Mesenchymal stem cell (in vitro differentiated cells and primary cell): Measurements from ENCODE around the gene FMN2.

Experiments
- DNase-seq: peaks from one replicate; pipeline ENCODE4 v3.0.0-alpha.2; 2013
- H2AFZ ChIP-seq: one replicate; pipeline ENCODE4 v1.6.1; 2013; ENCODE audit warnings: low read depth, mild to moderate bottlenecking, control low read depth, inconsistent platforms, low read length, moderate library complexity
- H2AK5ac ChIP-seq: 2 replicates; pipeline ENCODE4 v1.6.1; 2013; ENCODE audit warnings: low read length, moderate library complexity, mild to moderate bottlenecking, inconsistent platforms; ENCODE audit not compliant: severe bottlenecking
- H2BK120ac ChIP-seq: one replicate; pipeline ENCODE4 v1.6.1; 2013; ENCODE audit warnings: low read depth, mild to moderate bottlenecking, inconsistent platforms, low read length, moderate library complexity
- H2BK12ac ChIP-seq, 2 experiments: one replicate each; pipeline ENCODE4 v1.6.1; 2013; ENCODE audit warnings: inconsistent platforms in 2 of 2, low read length in 2 of 2, mild to moderate bottlenecking in 2 of 2, moderate library complexity in 2 of 2, control low read depth in 1 of 2
- H2BK15ac ChIP-seq: one replicate; pipeline ENCODE4 v1.6.1; 2013; ENCODE audit warnings: mild to moderate bottlenecking, low read depth, inconsistent platforms; ENCODE audit not compliant: poor library complexity, severe bottlenecking
- H2BK5ac ChIP-seq: 2 replicates; pipeline ENCODE4 v1.6.1; 2013; ENCODE audit warnings: low read depth, mild to moderate bottlenecking, low read length, control low read depth, inconsistent platforms; ENCODE audit not compliant: poor library complexity, severe bottlenecking
- H3K14ac ChIP-seq, 2 experiments: one replicate each; pipeline ENCODE4 v1.6.1; 2013; ENCODE audit warnings: inconsistent platforms in 2 of 2, low read length in 2 of 2, control low read depth in 1 of 2, mild to moderate bottlenecking in 1 of 2, moderate library complexity in 1 of 2
- H3K18ac ChIP-seq, 2 experiments: one replicate each; pipeline ENCODE4 v1.6.1; 2013; ENCODE audit warnings: inconsistent platforms in 2 of 2, low read length in 2 of 2, control low read depth in 1 of 2, low read depth in 1 of 2, mild to moderate bottlenecking in 1 of 2
- H3K23ac ChIP-seq, 2 experiments: one replicate each; pipeline ENCODE4 v1.6.1; 2013; ENCODE audit warnings: inconsistent platforms in 2 of 2, low read length in 2 of 2, mild to moderate bottlenecking in 2 of 2, moderate library complexity in 2 of 2, control low read depth in 1 of 2
- H3K27ac ChIP-seq: 2 replicates; pipeline ENCODE4 v1.5.1; 2013; ENCODE audit warnings: mild to moderate bottlenecking, moderate library complexity, low read length, control low read depth, inconsistent platforms; ENCODE audit not compliant: poor library complexity, severe bottlenecking
- H3K27me3 ChIP-seq, 2 experiments: 2 replicates each; pipeline versions ENCODE4 v1.6.1 to v1.7.0; 2013; ENCODE audit warnings: low read length in 2 of 2, mild to moderate bottlenecking in 2 of 2, moderate library complexity in 2 of 2, control low read depth in 1 of 2, inconsistent platforms in 1 of 2; ENCODE audit not compliant: control insufficient read depth in 1 of 2, insufficient read depth in 1 of 2
- H3K36me3 ChIP-seq, 2 experiments: 2 replicates each; pipeline versions ENCODE4 v1.6.1 to v1.7.0; 2013; ENCODE audit warnings: low read length in 2 of 2, control low read depth in 1 of 2, inconsistent platforms in 1 of 2, low read depth in 1 of 2, mild to moderate bottlenecking in 1 of 2; ENCODE audit not compliant: insufficient read depth in 2 of 2, control insufficient read depth in 1 of 2
- H3K4ac ChIP-seq, 2 experiments: one replicate each; pipeline ENCODE4 v1.6.1; 2013; ENCODE audit warnings: inconsistent platforms in 2 of 2, low read length in 2 of 2, mild to moderate bottlenecking in 2 of 2, moderate library complexity in 2 of 2, control low read depth in 1 of 2, low read depth in 1 of 2
- H3K4me1 ChIP-seq: 2 replicates; pipeline ENCODE4 v1.6.1; 2013; ENCODE audit warnings: low read depth, low read length, control low read depth; ENCODE audit not compliant: control insufficient read depth, insufficient read depth
- H3K4me2 ChIP-seq: 2 replicates; pipeline ENCODE4 v1.6.1; 2013; ENCODE audit warnings: low read length, mild to moderate bottlenecking, inconsistent platforms; ENCODE audit not compliant: poor library complexity, severe bottlenecking
- H3K4me3 ChIP-seq, 2 experiments: 2 replicates each; pipeline versions ENCODE4 v1.5.1 to v1.7.0; 2013; ENCODE audit warnings: low read length in 2 of 2, mild to moderate bottlenecking in 2 of 2, control low read depth in 1 of 2, low read depth in 1 of 2; ENCODE audit not compliant: insufficient read depth in 1 of 2
- H3K79me1 ChIP-seq: replicated peaks from 2 replicates; pipeline ENCODE4 v1.6.1; 2013; ENCODE audit warnings: mild to moderate bottlenecking, control low read depth, low read length, inconsistent platforms; ENCODE audit not compliant: poor library complexity, severe bottlenecking
- H3K9ac ChIP-seq: 2 replicates; pipeline ENCODE4 v1.7.0; 2013; ENCODE audit warnings: mild to moderate bottlenecking, low read length, moderate library complexity
- H3K9me3 ChIP-seq: 2 replicates; pipeline ENCODE4 v1.7.0; 2013; ENCODE audit warnings: mild to moderate bottlenecking, low read length; ENCODE audit not compliant: control insufficient read depth
- H4K8ac ChIP-seq: one replicate; pipeline ENCODE4 v1.6.1; 2013; ENCODE audit warnings: inconsistent platforms, mild to moderate bottlenecking, low read length, moderate library complexity
- H4K91ac ChIP-seq: one replicate; pipeline ENCODE4 v1.6.1; 2013; ENCODE audit warnings: mild to moderate bottlenecking, low read length, inconsistent platforms
- WGBS: methylation state at CpG from one replicate; pipeline ENCODE4 v1.1.7; 2013; ENCODE audit warnings: mixed read lengths; 5-methylcytosine and 5-hydroxymethylcytosine counted together

FMN2 gene

GRCh38 chr1:240501115-240501514 is 409.4 kb downstream of the FMN2 start:
- Histone ChIP-seq H3K9me3 (no peaks in the 10 kb centered on the region), H3K9ac (no peak overlapping the region), H3K27ac (no peak overlapping the region), H3K14ac (no peak overlapping the region), H4K8ac (no peak overlapping the region), H3K4me2 (no peak overlapping the region), H4K91ac (no peak overlapping the region), H3K4ac (no peak overlapping the region), H3K4me3 (no peak overlapping the region), H3K18ac (no peak overlapping the region), H3K27me3 (no peaks in the 10 kb centered on the region), H3K79me1 (no peaks in the 10 kb centered on the region), H3K23ac (no peak overlapping the region), H2AK5ac (no peak overlapping the region), H2BK120ac (no peak overlapping the region), H2AFZ (no peak overlapping the region), H2BK15ac (no peak overlapping the region), H3K4me1 (peaks cover 1% of the 10 kb centered on the region), H2BK5ac (no peak overlapping the region), H2BK12ac (no peak overlapping the region), H3K36me3 (peaks cover 0 to 12% of the 10 kb centered on the region in 2 experiments)
- peak; percentile 10 for DNase-seq
- WGBS = 96% methylated on average over 1 of the region's 2 CpGs

- H3K18ac ChIP-seq = no peak overlapping the region
- H2BK5ac ChIP-seq = no peak overlapping the region
- no peak overlapping the region for H3K4me2 ChIP-seq
Observed at GRCh38 chr1:240503036-240503435, 411.4 kb downstream of the FMN2 start.

GRCh38 chr1:240503558-240503957 is 411.9 kb downstream of the FMN2 start:
- Histone ChIP-seq H3K9me3 (no peaks in the 10 kb centered on the region), H3K23ac (no peak overlapping the region), H3K14ac (no peak overlapping the region), H3K27ac (no peak overlapping the region), H3K4me2 (no peak overlapping the region), H2AK5ac (no peak overlapping the region), H2BK15ac (no peak overlapping the region), H3K79me1 (no peaks in the 10 kb centered on the region), H2BK120ac (no peak overlapping the region), H3K4me3 (no peak overlapping the region), H4K91ac (no peak overlapping the region), H3K4ac (no peak overlapping the region), H2BK5ac (no peak overlapping the region), H3K4me1 (peaks cover 1% of the 10 kb centered on the region), H4K8ac (no peak overlapping the region), H3K9ac (no peak overlapping the region), H3K18ac (no peak overlapping the region), H3K27me3 (no peaks in the 10 kb centered on the region), H2AFZ (no peak overlapping the region), H2BK12ac (no peak overlapping the region), H3K36me3 (peaks cover 0 to 8% of the 10 kb centered on the region in 2 experiments)
- no CpG with 5 or more reads among the region's 1 CpG for whole genome bisulfite sequencing
- DNase-seq = no peak

More at GRCh38 chr1:240503036-240503435, 411.4 kb downstream of the FMN2 start:
- no peak overlapping the region for H3K14ac ChIP-seq
- H2BK15ac ChIP-seq = no peak overlapping the region
- H3K27me3 ChIP-seq = no peaks in the 10 kb centered on the region
- no peak for DNase-seq
- no peak overlapping the region for H4K8ac ChIP-seq
- H2AK5ac ChIP-seq = no peak overlapping the region
- peaks cover 0 to 8% of the 10 kb centered on the region in 2 experiments for H3K36me3 ChIP-seq
- H2BK120ac ChIP-seq = no peak overlapping the region
- H3K79me1 ChIP-seq = no peaks in the 10 kb centered on the region
- H2AFZ ChIP-seq = no peak overlapping the region
- no peak overlapping the region for H3K9ac ChIP-seq
- H3K27ac ChIP-seq = no peak overlapping the region
- no peak overlapping the region for H3K4ac ChIP-seq
- H3K4me1 ChIP-seq = peaks cover 1% of the 10 kb centered on the region
- H3K4me3 ChIP-seq = no peak overlapping the region
- no peaks in the 10 kb centered on the region for H3K9me3 ChIP-seq
- no peak overlapping the region for H3K23ac ChIP-seq
- H4K91ac ChIP-seq = no peak overlapping the region
- 91% methylated on average over 4 of the region's 4 CpGs for WGBS
- H2BK12ac ChIP-seq = no peak overlapping the region

GRCh38 chr1:240506176-240506575 is 414.5 kb downstream of the FMN2 start:
- H4K91ac ChIP-seq = no peak overlapping the region
- no peaks in the 10 kb centered on the region for H3K79me1 ChIP-seq
- no peak overlapping the region for H2BK12ac ChIP-seq
- H3K4me3 ChIP-seq = no peak overlapping the region
- H3K9ac ChIP-seq = no peak overlapping the region
- H3K23ac ChIP-seq = no peak overlapping the region
- H3K9me3 ChIP-seq = no peaks in the 10 kb centered on the region
- no peak overlapping the region for H3K4me2 ChIP-seq
- H3K18ac ChIP-seq = no peak overlapping the region
- H3K14ac ChIP-seq = no peak overlapping the region
- H3K27me3 ChIP-seq = no peaks in the 10 kb centered on the region
- no peak overlapping the region for H2BK15ac ChIP-seq
- no peak overlapping the region for H3K4ac ChIP-seq
- no peak overlapping the region for H2AFZ ChIP-seq
- H4K8ac ChIP-seq = no peak overlapping the region
- H3K27ac ChIP-seq = no peak overlapping the region
- no peak overlapping the region for H2BK120ac ChIP-seq
- no peak for DNase-seq
- H3K4me1 ChIP-seq = peaks cover 1% of the 10 kb centered on the region
- 96% methylated on average over 3 of the region's 4 CpGs for WGBS
- H2AK5ac ChIP-seq = no peak overlapping the region
- H2BK5ac ChIP-seq = no peak overlapping the region
- peaks cover 0 to 8% of the 10 kb centered on the region in 2 experiments for H3K36me3 ChIP-seq
